PC-9 (cell line): ENCODE results near the gene DIAPH2.

ENCODE experiments used
- EZH2 ChIP-seq: fragments of 200-600 bp; sonication (generic); IDR thresholded peaks from 2 replicates; pipeline ENCODE4 v1.8.0; 2017; ENCODE audit warnings: antibody characterized with exemption, low read depth
- TF ChIP-seq, protein P1 (sequence below): fragments of 200-600 bp; sonication (generic); conservative IDR thresholded peaks from 2 replicates; pipeline ENCODE4 v1.6.1; 2017; ENCODE audit warnings: mixed run types, antibody characterized with exemption, mild to moderate bottlenecking, moderate library complexity

DNA sequence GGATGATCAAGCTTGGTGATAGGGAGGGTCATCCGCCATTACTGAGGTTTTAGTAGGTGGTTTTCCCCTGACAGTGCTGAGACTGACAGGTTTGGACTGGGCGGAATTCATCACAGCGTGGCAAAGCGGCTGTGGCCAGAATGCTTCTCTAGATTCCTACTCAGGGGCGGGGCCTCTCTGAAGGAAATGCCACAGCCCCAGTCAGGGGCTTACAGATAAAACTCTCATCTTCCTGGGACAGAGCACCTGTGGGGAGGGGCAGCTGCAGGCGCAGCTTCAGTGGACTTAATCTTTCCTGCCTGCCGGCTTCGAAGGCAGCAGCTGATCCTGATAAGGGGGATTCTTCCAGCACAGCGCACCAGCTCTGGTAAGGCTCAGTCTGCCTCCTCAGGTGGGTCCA lies 515.8 kb downstream of the DIAPH2 start:
- TF ChIP-seq, protein P1, sequence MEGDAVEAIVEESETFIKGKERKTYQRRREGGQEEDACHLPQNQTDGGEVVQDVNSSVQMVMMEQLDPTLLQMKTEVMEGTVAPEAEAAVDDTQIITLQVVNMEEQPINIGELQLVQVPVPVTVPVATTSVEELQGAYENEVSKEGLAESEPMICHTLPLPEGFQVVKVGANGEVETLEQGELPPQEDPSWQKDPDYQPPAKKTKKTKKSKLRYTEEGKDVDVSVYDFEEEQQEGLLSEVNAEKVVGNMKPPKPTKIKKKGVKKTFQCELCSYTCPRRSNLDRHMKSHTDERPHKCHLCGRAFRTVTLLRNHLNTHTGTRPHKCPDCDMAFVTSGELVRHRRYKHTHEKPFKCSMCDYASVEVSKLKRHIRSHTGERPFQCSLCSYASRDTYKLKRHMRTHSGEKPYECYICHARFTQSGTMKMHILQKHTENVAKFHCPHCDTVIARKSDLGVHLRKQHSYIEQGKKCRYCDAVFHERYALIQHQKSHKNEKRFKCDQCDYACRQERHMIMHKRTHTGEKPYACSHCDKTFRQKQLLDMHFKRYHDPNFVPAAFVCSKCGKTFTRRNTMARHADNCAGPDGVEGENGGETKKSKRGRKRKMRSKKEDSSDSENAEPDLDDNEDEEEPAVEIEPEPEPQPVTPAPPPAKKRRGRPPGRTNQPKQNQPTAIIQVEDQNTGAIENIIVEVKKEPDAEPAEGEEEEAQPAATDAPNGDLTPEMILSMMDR, result no peak
- no peak for TF ChIP-seq EZH2
